GM12892 (cell line): ENCODE data around the gene HDAC4.

Source experiments
- DNase-seq: peaks from one replicate; pipeline ENCODE4 v3.0.0; 2011; ENCODE audit not compliant: insufficient read length
- FAIRE-seq: peaks from 2 replicates; lab custom pipeline; 2011; peaks lifted over from hg19 to GRCh38; lab: Jason Lieb, UNC
- POLR2A ChIP-seq: IDR thresholded peaks from 2 replicates; pipeline ENCODE4 v1.6.1; 2011; ENCODE audit warnings: low read depth, low read length, control low read depth
- POLR2AphosphoS5 ChIP-seq: IDR thresholded peaks from 2 replicates; pipeline ENCODE4 v1.6.1; 2011; ENCODE audit warnings: low read depth, low read length, control low read depth
- TAF1 ChIP-seq: IDR thresholded peaks from 2 replicates; pipeline ENCODE4 v1.6.1; 2011; ENCODE audit warnings: low read depth, mild to moderate bottlenecking, control low read depth, low read length, borderline replicate concordance

Gene HDAC4

DNA sequence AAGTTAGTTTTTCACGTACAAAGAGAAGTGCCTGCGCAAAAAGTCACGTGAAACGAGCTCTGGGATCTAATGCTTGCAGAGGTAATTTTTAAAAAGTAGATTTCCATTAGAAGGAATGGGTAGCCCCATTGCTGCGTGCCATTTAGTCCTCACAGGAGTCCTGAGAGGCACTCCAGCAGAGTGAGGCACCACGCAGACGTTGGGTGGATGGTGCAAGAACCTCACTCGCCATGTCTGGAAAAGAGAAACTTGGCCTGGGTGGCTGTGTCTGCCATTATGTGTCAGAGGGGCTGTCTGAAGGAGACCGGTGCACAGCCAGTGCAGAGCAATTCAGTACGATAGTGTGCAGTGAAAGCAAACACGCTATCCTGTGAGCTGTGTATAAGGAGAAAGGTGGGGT, 1.8 kb upstream of the HDAC4 start:
- TF ChIP-seq TAF1, result no peak
- TF ChIP-seq POLR2AphosphoS5, result no peak
- TF ChIP-seq POLR2A, result no peak
- DNase-seq (no peak), FAIRE-seq (peak; percentile 38)

DNA sequence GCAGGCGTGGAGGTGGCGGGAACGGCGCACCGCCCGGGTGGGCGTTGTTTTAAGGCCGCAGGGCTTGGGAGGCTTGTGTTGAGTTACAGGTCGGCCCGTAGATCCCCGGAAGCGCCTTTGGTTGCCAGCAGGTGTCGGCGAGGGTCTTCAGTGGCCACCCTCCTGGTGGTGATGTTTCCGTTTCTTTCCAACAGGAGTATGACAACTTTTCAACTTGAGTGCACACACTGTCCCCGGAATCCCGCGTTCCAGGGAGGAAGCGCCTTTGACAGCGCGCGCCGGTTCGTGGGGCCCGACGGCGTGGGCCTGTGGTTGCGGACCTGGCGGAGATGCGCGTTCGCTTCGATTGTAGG, 1.0 kb upstream of the HDAC4 start:
- FAIRE-seq (no peak), DNase-seq (no peak)
- TF ChIP-seq POLR2AphosphoS5, result no peak
- no peak for TF ChIP-seq TAF1
- no peak for TF ChIP-seq POLR2A

DNA sequence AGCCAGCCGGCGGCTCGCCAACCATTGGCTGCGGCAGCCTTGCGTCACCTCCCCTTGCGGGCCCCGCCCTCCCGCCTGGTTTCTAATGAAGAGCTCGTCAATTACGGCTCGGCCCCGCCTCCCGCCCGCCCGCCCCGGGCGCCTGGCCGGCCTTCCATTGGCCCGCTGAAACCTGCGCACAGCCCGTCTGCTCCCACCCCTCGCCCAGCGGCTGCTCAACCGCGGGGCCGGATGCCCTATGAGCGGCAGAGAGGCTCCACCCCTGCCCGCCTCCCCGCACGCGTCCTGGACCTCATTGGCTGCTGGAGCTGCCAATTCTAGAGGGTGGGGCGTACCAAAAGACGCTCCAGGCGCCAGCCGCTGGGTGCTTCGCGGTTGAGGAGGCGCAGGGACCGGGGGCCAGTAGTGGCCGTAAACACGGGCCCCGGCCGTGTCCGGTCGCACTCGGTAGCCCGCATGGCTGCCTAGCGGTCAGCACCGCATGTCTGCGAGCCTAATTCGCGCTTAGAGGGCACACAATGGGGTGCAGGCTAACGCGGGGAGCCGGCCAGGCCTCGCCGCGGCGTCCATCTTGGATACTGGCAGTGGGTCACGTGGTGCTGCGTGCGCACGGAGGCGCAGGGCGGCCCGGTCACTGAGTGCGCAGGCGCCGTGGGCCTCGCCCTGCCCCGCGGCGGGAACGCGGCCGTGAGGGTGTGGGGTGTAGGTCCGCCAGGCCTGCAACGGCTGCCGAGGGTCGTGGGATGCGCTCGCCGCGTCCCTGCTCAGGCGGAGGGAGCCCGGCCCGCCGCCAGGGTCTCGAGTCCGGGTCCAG, 454 bp upstream of the HDAC4 start:
- peak; percentile 99 for FAIRE-seq
- TF ChIP-seq POLR2AphosphoS5 (peak; percentile 97), POLR2A (peak; percentile 98), TAF1 (peak; percentile 91)
- DNase-seq, result peak; percentile 97

DNA sequence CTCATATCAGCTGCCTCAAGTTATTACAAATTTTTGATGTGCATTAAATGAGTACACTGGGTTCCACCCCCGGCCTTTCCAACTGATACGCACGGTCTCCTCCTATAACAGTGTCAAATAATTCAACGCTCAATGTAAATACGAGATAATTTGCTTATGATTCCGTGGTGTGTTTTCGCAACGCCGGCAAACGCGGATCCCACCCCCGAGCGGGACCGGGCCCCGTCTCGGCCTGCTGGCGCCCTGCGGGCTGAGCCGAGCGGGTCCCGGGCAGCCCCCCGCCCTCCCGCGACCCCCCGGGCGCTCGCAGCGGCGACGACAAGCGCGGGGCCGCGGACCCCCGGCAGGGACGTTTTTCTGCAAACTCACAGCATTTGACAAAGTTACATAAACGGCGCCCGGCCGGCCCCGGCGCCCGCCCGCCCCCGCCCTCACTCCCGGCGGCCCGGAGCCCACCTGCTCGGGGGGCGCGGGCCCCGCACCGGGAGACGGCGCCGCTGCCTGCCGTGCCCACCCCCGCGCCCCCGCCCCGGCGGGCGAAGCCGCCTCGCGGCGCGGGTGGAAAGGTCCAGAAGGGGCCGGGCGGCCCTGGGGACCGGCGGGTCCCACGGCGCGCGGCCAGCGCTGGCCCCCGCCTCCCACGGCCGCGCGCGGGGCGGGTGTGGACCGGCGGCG, 762 bp downstream of the HDAC4 start:
- FAIRE-seq, result peak; percentile 21
- TF ChIP-seq POLR2A (no peak), POLR2AphosphoS5 (no peak), TAF1 (no peak)
- DNase-seq, result no peak

DNA sequence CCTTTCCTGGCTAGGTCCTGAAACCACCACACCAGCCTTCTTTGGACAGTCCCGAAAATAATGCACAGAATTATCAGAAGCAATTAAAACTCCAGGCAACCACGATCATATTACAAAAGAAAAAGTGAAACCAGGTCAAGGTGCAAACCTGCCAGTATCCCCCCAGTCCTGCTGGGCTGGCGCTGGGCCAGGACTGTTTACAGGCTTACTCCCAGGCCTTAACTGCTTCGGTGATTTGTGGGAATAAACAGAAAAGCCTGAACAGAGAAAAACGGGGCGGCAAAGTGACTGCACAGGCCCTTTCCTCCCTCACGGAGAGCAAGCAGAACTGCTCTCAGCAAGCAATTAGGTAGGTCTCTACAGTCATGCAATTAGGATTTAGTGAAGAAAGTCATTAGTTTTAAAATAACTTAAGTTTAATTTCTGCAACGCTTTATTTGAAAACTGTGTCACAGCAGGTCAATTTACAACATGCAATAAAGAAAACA, 1.3 kb downstream of the HDAC4 start:
- no peak for DNase-seq
- peak; percentile 60 for FAIRE-seq
- TF ChIP-seq POLR2A, result no peak
- no peak for TF ChIP-seq TAF1
- TF ChIP-seq POLR2AphosphoS5, result no peak

DNA sequence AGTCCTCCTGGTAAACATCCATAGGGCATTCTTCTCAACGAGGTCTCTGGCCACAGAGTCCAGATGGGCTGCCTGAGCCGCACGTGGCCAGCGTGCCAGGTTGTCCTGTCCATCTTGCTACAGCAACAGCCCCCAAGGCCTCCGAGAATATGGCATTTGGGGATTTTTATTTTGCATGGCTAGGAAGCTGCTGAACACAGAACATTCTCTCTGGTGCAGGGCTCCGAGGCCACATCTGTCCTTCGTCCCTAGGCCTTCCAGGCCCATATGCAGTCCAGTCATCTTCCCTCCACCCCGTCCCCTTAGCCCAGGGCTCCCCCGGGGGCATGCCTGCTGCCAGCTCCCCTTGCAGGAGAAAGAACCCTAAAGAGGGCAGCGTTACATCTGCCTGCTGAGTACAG, 2.3 kb downstream of the HDAC4 start:
- FAIRE-seq (no peak), DNase-seq (no peak)
- TF ChIP-seq POLR2A (no peak), TAF1 (no peak), POLR2AphosphoS5 (no peak)

DNA sequence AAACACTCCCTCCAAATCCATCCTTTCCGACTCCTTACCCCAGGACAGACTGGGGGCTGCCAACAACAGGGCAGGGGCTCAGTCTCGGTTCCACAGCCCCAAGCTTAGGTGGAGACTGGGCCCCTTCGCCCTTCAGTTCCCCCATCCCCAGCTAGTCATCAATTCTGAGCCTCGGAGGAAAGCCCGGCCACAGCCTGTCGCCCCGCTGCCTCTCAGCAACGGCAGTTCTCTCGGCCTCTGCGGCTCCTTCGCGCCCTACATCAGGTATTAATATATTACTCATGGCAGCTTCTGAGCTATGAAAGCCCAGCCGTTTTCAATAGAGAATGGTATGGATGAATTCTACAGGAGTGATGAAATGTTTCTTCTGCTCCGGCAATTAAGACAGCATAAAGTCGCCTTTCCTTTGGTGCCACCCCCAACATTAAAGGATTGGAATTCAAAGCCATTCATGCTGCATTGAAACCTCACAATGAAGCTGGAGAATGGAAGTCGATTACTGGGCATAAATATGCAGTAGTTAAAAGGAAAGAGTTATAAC, 2.8 kb downstream of the HDAC4 start:
- DNase-seq, result no peak
- FAIRE-seq, result no peak
- TF ChIP-seq TAF1 (no peak), POLR2A (no peak), POLR2AphosphoS5 (no peak)

DNA sequence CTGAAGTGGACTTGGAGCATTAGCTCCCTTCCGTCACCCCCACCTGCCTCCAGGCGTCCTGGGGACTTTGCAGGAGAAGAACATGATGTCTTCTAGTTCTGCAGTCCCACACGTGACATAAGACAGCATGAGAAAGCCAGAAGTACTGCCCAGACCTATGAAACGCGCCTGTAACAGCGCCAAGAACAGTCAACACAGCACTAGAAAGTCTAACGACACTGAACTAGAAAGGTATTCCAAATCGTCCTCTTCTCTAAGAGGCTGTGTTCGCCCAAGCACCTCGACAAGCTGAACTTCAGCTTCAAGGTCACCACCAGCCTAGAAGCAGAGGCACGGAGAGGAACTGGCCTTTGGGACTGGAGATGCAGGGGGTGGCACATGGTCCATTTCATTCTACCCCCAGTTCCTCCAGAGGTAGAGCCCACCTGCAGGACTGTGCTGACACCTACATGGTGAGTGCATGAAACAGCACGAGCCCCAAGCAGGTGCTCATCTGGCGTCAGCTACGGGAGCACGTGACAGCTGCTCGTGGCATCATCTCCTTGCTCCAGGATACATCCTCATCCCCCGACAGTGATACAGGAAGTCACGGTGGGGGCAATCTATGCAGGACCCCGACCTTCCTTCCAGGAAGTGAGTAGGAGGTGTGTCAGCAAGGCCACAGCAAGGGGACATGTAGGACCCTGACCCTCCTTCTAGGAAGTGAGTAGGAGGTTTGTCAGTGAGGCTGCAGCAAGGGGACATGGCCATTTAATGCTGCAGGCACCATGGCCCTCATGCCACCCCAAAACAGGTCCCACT, 3.7 kb downstream of the HDAC4 start:
- TF ChIP-seq POLR2A (no peak), POLR2AphosphoS5 (no peak), TAF1 (no peak)
- DNase-seq (no peak), FAIRE-seq (no peak)

DNA sequence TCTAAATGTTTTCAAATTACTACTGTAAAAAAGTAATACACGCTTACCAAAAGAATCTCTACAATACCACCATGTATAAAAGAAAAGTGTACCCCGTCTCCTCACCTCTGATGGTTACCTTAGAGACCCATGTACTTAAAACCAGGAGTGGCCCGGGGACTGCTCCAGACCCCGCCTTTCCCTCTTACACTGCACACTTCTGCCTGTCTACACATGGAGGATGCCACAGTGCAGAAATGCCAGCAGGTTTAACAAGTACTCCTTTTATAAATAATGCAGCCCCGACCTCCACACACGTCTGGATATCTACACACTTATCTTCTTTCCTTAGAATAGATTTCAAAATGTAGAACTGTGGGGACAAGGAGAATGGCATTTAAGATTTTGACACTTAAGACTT, 5.3 kb downstream of the HDAC4 start:
- FAIRE-seq (no peak), DNase-seq (no peak)

DNA sequence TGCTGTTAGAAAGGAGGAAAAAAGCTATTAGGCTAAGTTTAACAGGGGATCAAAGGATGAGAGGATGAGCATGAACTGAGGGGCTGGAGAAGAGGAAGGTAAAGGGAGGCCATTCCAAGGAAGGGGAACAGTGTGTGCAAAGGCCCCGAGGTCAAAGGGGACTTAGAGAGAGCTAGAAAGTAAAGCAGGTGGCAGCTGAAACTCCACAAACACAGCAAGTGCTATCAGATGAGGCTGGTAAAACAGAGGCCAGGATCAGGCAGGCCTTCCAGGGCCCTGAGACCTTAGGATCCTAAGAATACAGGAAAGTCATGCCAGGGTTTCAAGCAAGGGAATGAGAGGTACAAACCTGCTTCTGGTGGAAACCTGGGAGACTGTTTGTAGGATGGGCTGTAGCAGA, 5.8 kb downstream of the HDAC4 start:
- DNase-seq, result no peak
- FAIRE-seq, result no peak
- TF ChIP-seq POLR2AphosphoS5 (no peak), POLR2A (no peak), TAF1 (no peak)

More for the DNA sequence above, 5.3 kb downstream of the HDAC4 start:
- TF ChIP-seq POLR2A (no peak), TAF1 (no peak), POLR2AphosphoS5 (no peak)

DNA sequence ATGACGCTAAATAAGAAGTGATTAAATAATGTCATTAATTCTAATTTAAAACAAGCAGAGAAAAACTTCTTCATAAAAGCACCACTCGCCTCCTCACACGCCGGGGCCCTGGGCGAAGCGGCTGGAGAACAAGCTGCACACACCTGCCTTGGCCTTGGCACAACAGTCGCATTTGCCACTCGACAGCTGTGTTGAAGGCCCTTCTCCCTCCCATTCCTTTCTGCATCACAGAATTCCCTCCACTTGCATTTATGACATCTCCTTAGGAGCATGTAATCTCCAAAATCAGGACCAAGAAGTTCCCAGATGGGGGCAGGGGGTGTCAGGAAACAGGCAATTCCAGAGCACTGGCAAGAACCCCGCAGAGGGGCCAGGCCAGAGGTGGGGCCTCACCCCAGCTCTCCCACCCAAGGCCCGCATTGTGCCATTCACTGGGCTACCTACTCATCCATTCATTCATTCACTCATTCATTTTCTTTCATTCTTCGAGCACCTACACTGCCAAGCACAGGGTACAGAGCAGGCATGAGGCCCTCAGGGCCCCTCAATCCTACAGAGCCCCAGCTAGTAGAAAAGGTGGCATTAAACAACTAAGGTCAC, 6.4 kb downstream of the HDAC4 start:
- DNase-seq (no peak), FAIRE-seq (no peak)
- no peak for TF ChIP-seq POLR2A
- TF ChIP-seq TAF1, result no peak
- no peak for TF ChIP-seq POLR2AphosphoS5
